ENCODE measurements around the gene TRAPPC2.
"Not testable (repeated sequence)": the region's sequence is repeated elsewhere in the genome, so short reads cannot be mapped to it uniquely, and the experiment has no call there.

Gene TRAPPC2

DNA sequence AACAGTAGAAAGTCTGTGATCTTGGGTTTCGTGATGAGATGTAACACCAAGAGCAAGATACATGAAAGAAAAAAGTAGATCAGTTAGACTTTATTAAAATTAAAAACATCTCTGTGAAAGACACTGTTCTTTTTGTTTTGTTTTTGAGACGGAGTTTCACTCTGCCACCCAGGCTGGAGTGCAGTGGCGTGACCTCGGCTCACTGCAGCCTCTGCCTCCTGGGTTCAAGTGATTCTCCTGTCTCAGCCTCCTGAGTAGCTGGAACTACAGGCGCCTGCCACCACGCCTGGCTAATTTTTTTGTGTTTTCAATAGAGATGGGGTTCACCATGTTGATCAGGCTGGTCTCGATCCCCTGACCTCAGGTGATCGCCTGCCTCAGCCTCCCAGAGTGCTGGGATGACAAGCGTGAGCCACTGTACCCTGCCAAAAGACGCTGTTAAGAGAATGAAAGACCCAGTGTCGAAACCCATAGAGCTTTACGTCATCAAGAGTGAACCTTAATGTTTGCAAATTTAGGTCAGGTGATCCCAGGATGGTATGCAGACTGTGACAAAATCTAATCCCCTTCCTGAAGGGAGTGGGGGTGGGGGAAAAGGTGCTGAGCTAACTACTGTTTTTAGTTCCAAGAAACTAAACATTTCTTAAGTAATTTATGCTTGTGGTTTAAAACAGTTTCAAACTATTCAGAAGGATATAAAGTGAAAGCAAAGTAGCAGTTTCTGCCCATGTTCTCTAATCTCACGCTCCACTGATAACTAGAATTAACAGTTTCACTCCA lies 8.2 kb upstream of the TRAPPC2 start:
- no peak for DNase-seq

DNA sequence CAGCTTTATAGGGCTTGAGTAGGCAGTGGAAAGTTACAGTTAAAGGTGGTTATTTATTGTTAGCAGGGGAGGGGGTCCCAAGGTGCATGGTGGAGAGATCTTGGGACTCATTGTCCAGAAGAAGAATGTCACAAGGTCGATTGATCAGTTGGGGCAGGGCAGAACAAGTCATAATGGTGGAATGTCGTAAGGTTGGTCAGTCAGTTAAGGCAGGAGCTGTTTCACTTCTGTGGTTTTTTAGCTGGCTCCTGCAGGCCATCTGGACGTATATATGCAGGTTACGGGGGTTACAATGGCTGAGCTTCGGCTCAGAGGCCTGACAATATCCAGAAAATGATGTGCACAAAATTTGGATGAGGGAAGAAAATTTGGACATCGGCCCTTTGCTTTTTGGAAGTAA lies 7.3 kb upstream of the TRAPPC2 start:
- no peak for DNase-seq

DNA sequence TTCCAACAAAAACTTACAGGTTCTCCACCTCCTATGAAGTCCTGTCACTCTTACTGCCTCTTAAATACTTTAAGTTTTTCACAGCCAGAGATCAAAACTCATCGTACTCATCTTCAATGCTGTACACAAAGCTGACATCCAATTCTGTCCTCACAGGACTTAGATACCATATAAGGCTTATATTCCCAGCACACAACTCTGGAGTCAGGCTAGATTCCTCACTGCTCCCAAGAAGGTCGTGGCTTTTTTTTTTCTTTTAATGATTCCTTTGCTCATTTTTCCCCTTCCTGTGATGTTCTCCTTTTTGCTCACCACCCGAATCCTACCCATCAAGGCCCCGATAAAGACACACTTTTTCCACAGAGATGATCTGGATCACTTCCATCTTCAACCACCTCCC lies 914 bp downstream of the TRAPPC2 start:
- DNase-seq, result no peak

DNA sequence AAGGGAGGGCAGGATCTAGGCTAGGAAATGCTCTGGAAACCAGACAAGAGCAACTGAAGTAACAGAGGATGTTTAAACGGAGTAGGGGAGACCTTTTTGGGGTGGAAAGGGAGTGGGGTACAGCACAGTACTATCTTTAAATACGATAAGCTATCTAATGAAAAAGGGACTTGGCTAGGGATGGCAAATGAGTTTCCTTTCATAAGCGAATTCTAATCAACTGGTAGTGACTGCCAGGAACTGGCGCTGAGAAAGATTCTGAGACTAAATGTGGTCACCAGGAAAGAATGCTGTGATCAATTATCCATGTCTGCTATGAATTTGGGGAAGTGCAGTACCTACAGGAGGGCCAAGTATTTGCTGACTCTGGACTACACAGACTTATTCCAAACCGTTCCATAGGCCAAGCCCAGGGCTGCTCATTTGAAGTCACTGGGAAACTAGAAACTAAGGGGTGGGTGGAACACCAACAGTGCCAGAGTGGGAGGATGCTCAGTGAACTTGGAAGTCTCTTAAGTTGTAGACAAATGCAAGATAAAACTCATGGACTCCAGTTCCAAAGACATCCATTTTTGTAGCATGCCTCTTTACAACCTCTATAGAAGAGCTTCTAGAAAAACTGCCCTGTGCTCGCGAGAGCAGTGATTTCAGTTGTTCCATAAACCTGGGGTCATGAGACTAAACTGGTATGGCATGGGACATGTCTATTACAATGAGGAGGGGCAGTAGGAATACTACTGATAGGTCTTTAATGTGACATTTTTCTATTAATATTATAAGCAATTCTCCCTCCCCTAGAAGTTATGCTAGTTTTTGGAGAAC lies 2.0 kb downstream of the TRAPPC2 start:
- no peak for DNase-seq

DNA sequence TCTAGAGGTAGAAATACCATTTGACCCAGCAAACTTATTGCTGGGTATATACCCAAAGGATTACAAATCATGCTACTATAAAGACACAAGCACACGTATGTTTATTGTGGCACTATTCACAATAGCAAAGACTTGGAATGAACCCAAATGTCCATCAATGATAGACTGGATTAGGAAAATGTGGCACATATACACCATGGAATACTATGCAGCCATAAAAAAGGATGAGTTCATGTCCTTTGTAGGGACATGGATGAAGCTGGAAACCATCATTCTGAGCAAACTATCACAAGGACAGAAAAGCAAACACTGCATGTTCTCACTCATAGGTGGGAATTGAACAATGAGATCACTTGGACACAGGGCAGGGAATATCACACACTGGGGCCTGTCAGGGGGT lies 3.9 kb downstream of the TRAPPC2 start:
- not testable (repeated sequence) for DNase-seq

DNA sequence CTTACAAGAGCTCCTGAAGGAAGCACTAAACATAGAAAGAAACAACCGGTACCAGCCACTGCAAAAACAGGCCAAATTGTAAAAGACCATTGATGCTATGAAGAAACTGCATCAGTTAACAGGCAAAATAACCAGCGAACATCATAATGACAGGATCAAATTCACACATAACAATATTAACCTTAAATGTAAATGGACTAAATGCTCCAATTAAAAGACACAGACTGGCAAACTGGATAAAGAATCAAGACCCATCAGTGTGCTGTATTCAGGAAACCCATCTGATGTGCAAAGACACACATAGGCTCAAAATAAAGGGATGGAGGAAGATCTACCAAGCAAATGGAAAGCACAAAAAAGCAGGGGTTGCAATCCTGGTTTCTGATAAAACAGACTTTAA lies 7.8 kb downstream of the TRAPPC2 start:
- DNase-seq, result not testable (repeated sequence)

DNA sequence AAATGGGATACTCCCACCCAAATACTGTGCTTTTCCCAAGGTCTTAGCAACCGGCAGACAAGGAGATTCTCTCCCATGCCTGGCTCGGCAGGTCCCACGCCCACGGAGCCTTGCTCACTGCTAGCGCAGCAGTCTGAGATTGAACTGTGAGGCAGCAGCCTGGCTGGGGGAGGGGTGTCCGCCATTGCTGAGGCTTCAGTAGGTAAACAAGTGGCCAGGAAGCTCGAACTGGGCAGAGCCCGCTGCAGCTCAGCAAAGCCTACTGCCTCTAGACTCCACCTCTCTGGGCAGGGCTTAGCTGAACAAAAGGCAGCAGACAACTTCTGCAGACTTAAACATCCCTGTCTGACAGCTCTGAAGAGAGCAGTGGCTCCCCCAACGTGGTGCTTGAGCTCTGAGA lies 9.5 kb downstream of the TRAPPC2 start:
- DNase-seq, result not testable (repeated sequence)

DNA sequence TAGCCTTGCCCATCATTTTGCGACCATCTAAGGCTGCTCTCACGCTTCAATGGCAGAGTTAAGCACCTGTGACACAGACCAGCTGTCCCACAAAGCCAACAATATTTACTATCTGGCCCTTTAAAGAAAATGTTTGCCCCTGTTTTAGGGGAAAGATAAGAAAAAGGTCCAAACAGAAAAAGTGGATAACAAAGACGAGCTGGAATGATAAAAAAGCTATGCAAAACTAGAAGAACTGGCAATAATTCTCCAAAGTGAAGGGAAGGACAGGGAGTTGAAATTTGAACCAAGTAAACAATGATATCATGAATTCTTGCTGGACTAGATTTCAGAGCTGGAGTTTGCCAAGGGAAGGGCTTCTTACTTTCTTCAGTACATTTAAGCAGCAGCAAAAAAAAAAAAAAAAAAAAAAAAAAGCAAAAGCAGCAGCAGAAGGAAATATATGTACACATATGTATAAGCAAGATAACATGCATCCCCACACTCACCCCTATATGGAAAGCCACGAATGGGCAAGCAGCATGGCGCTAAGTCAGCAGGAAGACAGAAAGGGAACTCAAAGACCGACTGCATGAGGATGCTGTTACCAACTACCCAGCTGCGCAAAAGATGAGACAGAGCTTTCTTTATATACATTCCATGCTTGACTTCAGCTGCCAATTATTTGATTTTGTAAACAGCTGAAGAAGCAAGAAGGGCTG lies 12.5 kb downstream of the TRAPPC2 start:
- no peak for DNase-seq

DNA sequence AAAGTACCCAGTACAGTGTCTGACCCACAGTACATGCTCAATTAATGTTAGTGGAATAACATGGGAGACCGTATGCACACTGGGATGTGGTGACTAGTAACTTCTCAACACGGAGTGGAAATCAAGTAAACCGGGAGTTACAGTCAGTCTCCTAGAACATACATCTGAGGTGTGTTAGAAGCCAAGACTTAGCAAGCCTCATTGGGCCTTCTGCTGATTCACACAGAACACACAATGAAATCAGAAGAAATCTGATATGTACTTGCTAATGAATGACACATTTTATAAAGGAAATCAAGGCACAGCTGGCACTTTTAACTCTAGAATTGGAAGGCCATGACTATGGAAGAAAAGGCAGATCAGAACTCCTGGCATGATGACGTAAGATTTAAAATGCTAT lies 13.0 kb downstream of the TRAPPC2 start:
- no peak for DNase-seq

DNA sequence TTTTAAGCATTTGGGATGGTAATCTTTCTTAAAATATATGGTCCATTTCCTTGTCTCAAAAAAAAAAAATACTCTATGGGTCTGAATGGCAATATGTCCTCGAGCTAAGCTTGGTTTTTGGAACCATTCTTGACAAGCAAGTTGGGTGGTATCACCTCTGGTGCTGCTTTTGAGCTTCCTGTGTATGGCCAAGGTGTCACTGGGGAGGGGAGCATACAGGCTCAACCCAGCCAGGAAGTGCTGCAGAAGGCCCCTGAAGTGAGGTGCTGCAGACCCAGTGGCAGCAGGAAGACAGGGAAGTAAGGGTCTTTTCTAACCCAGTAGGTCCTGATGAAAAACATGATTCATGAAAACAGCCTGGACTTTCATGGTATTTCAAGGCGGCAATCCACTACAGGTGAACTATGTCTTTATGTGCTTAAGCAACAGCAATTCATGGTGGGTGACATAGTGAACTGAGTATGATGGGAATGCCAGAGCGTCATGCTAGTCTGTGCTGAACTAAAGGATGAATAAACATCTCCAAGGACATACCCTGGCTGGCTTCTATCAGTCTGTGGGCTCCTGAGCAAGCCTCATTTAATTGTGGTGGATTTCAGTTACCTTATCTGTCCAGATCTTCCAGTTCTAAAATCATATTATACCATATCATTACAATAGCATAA lies 15.1 kb downstream of the TRAPPC2 start:
- no peak for DNase-seq

DNA sequence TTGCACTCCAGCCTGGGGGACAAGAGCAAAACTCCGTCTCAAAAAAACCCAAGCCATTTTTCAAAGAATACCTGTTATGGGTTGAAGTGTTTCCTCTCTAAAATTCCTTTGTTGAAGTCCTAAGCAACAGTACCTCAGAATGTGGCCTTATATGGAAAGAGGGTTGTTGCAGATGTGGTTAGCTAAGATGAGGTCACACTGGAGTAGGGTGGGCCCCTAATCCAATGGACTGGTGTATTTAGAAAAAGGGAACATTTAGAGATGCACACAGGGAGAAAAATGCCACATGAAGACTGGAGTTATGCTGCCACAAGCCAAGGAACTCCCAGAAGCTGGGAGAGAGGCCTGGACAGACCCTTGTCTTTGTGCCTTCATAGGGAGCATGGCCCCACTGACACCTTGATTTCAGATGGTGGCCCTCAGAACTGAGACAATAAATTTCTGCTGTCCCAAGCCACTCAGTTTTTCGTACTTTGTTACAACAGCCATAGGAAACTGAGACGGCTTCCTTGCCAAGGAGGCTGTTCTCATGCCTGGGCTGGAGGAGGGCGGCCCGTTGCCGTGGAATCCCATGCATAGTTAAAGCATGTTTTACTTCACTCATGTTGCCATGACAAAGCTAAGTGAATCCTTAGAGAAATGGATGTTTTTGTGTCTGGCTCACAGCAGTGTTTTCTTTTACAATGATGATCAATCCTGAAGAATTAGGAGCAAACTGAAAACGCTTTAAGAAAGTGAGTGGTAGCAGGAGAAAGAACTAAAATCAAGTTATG lies 16.5 kb downstream of the TRAPPC2 start:
- no peak for DNase-seq

DNA sequence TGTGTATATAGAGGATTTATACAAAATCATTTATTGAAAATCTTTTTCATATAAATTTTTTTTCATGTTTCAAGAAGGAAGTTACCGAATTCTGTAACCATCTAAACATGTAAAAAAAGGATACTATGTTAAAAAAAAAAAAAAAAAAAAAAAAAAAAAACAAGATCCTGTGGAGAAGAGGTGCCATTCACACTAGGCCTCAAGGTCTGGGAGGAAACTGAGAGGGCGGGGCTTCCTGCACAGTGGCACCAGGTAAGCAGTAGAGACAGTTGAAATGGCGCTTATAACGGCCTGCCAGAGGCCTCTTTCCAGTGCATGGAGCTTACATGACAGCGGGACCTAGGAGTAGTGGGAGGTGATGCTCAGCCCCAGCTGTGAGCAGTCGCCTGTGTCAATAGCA lies 17.5 kb downstream of the TRAPPC2 start:
- DNase-seq, result no peak

DNA sequence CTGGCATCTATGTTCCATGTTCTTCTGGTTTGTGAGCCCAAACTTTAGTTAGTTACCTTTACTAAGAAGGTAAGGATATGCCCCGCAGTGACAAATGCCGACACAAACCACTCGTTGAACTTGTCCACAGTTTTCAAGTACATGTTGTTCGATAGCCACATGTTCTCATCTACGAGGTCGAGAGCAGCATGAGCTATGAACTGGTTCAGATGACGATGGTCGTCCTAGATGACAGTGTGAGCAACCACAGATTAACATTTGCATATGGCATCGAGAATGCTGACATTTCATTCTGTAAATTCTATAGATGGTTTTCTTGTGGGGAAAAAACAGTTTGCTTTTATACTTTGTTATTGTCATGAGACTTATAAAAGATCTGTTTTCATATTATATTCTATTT lies 18.0 kb downstream of the TRAPPC2 start:
- DNase-seq, result no peak

DNA sequence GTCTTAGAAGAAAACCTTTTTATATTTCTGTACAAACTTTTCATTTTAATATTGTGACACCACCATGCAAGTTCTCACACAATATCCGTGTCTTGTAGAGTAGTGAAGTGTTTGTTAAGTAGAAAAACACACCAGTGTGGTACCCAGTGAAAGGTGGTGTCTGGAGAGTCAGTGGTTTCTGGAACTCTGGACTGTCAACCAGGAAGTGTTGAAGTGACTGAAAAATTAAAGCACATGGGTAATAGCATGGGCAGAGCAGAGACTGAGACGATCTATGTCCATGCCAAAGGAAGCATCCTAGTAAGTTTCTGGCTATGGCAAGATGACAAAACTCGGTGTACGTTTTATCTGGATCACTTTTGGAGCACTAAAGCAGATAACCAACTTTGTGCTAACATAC lies 23.3 kb downstream of the TRAPPC2 start:
- no peak for DNase-seq

DNA sequence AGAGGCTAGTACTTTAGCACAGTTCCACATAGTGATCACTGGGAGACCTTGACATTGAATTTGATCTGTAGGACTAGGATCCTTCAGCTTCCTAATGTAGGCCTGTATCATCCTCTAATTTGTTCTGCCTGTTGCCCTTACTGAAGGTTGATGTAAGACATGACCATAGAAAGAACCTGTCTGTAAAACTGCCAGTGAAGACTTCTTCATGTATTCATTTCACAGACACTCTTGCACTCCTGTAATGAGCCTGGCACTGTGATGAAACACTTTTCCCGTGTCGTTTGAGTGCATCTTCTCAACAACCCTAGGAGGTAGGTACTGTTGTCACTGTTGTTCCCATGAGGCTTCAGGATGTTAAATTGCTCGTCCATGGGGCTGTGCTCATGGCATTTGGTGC lies 30.8 kb downstream of the TRAPPC2 start:
- no peak for DNase-seq

DNA sequence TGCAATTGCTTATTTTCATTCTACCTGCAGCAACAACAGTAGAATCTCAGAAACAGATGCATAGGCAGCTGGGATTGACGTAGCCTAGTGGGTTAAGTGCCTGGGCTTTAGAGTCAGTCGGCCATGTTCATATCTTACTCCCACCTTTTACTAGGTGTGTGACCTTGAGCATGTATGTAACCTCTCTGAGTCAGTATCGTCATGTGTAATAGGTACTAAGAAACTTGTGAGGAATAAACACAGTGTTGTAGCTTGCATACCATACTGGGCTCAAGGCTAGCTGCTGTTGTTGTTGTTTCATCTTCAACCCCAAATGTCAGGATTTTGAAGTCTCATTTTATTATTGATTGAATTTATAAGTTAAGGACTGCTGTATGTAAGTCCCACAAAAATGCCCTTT lies 31.3 kb downstream of the TRAPPC2 start:
- no peak for DNase-seq

DNA sequence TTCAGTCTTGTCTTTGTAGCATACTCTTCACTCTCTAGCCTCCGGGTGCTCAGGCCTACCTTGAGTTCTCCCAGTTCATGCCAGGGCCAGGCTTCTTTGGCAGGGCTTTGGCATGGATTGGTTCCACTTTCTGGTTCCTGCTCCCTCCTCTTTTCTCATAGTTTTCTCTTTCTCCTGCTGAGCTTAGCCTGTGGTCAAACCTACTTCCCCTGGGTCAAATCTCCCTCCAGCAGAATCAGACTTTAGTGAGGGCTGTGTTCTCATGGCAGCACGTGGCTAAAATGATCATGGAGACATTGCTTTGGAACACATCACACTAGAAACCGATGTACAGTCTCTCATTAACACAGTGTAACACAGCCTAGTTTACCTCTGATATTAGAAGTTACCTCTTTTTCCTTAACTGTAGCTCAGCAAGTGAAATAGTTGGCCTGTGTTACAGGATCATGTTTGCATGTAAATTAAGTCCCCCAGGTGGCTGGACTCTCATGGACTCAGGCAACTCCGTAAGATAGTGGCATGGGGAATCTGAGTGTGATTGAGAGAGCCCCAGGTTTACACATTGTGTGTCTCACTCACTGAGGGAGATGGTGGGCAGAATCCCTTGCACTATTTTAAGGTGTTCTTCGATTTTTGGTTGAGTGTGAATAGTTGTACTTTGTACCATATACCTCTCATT lies 32.2 kb downstream of the TRAPPC2 start:
- no peak for DNase-seq

DNA sequence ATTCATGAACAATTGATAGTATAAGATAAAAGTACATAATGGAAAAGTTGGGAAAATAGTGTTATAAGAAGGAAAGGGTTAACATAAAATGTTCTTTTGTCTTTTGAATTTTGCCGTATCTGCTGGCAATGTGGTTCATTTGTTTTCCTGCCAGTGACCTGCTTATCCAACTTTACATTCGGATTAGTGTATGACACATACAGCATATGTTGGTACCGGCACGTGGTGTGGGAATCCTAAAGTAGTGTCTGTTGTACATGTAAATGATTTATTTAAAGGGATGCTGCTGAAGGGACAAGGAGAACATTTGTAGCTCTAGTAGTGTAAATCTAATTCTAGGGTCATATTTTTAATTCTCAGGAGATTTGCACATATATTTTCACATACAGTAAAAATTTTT lies 34.0 kb downstream of the TRAPPC2 start:
- no peak for DNase-seq

DNA sequence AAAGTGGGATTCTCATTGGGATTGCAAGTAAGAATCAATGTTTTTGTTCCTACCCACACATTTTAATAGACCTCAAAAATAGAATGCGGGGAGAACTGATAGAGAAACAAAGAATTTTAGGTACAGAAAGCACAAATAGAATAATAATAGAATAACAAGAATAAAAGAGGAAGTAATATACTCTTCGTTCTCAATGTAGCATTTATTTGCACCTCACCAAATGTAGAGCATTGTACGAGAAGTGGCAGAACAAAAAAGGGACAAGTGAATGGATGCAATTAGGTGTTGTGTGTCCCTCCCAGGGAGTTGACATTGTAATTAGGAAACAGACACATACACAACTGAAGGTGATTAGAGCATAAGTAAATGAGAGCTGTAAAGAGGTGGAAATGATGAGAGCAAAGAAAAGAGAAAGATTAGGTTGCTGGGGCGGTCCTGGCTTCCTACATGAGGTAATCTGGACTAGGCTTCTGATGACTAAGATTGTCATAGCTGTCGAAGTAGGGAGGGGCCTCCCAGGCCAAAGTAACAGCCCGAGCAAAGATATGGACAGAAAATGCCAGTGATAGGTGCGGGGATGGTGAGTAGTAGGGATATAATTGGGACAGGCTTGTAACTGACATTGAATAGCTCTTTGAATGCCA lies 35.1 kb downstream of the TRAPPC2 start:
- DNase-seq, result no peak

DNA sequence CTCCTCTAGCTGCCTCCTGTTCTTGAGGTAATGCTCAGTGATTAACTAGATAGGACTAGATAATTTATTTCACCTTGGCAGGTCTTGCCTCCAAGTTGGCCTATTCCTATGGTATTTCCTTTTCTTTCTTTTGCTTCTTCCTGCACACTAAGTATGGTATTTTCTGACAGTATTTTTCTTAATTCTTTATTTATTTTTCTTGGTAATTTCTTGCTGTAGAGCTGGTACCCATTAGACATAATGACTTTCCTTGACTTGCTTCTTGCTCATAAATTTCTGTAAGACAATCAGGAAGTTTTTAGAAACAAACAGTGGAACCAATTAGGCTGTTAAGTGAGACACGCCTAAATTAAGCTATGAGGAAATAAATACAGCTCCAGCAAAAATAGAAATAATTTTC lies 36.0 kb downstream of the TRAPPC2 start:
- DNase-seq, result no peak

DNA sequence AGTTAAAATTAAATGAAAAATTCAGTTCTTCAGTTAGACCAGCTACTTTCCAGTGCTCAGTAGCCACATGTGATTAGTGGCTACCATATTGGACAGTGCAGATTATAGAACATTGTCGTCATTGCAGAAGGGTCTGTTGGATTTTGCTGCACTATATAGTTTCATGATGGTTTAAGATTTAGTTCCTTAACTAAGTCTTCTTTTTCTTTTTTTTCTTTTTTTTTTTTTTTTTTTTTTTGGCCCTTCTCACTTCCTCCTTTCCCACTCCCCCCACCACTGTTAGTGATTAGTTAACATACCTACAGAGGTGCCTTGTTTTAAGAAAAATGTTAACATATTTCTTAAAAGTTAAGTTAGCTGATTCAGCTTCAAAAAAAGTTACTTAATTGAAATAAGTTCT lies 36.4 kb downstream of the TRAPPC2 start:
- DNase-seq, result no peak
